Bronchial epithelial cell (primary cell): ENCODE data around the gene SBDS. TPM values are rescaled to one million over a fixed set of nuclear protein-coding genes. Genes with fewer than 3 reads are reported as not detected.

Experiments
- DNase-seq: peaks from one replicate; pipeline ENCODE4 v3.0.0-alpha.2; 2010; ENCODE audit warnings: low read depth
- FAIRE-seq: peaks from 2 replicates; lab custom pipeline; 2011; peaks lifted over from hg19 to GRCh38; lab: Jason Lieb, UNC
- H3K27me3 ChIP-seq: 2 replicates; pipeline ENCODE4 v1.5.1; 2011; ENCODE audit warnings: low read length; ENCODE audit not compliant: control insufficient read depth, insufficient read depth
- H3K36me3 ChIP-seq: 2 replicates; pipeline ENCODE4 v1.5.1; 2011; ENCODE audit warnings: low read length; ENCODE audit not compliant: control insufficient read depth, insufficient read depth
- H3K4me3 ChIP-seq: 2 replicates; pipeline ENCODE4 v1.5.1; 2011; ENCODE audit warnings: mild to moderate bottlenecking, low read depth, low read length, control low read depth
- total RNA-seq: library from RNA; depleted of rRNA; stranded (reverse); fragments of >200 nt; gene quantifications from 2 replicates; pipeline ENCODE4 v1.2.1, GENCODE V29; 2014
- TF ChIP-seq, protein P1 (sequence below): IDR thresholded peaks from 2 replicates; pipeline ENCODE4 v1.5.1; 2011; ENCODE audit warnings: mild to moderate bottlenecking, moderate library complexity, low read length, control low read depth, inconsistent platforms; ENCODE audit not compliant: insufficient read depth, severe bottlenecking

Gene SBDS
- total RNA-seq, 1 donor from 2014 or later, result 108 TPM

DNA sequence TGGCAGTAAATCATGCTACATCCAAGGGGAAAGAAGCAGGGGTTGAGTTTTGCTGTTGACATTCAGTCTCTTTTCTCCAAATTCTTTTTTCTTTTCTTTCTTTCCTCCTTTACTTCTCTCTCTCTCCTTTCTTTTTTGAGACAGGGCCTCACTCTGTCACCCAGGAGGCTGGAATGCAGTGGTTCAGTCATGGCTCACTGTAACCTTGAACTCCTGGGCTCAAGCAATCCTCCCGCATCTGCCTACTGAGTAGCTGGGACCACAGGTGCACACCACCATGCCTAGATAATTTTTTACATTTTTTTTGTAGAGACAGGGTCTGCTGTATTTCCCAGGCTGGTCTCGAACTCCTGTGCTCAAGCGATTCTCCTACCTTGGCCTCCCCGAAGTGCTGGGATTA lies 35.2 kb downstream of the SBDS start:
- Histone ChIP-seq H3K4me3 (no peak overlapping the region), H3K36me3 (peaks cover 10% of the 10 kb centered on the region), H3K27me3 (no peaks in the 10 kb centered on the region)
- FAIRE-seq (no peak), DNase-seq (no peak)
- TF ChIP-seq, protein P1, sequence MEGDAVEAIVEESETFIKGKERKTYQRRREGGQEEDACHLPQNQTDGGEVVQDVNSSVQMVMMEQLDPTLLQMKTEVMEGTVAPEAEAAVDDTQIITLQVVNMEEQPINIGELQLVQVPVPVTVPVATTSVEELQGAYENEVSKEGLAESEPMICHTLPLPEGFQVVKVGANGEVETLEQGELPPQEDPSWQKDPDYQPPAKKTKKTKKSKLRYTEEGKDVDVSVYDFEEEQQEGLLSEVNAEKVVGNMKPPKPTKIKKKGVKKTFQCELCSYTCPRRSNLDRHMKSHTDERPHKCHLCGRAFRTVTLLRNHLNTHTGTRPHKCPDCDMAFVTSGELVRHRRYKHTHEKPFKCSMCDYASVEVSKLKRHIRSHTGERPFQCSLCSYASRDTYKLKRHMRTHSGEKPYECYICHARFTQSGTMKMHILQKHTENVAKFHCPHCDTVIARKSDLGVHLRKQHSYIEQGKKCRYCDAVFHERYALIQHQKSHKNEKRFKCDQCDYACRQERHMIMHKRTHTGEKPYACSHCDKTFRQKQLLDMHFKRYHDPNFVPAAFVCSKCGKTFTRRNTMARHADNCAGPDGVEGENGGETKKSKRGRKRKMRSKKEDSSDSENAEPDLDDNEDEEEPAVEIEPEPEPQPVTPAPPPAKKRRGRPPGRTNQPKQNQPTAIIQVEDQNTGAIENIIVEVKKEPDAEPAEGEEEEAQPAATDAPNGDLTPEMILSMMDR, result no peak

DNA sequence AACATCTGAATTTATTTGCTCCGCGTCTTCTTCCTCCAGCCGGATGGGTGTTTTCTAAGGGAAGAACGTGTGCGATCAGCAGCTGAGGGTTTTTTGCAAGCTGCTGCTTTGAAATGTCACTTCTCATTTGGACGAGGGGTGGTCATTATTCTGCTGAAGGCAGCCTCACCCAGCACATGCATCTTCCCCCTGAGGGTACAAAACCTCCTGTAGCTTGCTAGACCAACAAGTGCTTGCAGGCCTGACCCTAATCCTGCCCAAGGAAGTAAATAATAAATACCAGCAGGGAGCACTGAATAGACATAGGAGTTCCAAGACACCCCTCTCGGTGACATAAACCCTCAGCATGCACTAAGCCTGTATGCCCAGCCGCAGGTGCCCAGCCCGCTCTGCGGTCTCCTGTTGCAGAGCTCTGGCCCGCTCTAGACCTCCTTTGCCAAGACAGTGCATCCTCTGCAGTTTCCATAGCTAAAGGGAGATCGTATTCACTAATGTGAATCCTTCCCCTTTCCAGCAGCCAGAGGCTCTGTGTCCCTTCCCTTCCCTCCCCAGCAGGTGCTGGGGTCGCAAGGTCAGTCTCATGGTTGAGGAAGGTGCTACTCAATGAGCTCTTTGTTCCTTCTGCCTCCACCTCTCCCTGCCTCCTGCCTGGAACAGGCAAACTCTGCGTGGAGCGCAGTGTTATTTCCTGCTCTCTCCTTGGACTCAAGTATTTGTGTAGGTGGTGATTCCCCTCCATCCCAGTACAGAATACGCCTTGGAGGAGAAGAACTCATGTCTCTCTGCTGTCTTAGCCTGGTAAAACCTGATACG lies 36.6 kb downstream of the SBDS start:
- peaks cover 11% of the 10 kb centered on the region for H3K36me3 ChIP-seq
- TF ChIP-seq, protein P1, result no peak
- no peak for DNase-seq
- no peak overlapping the region for H3K4me3 ChIP-seq
- H3K27me3 ChIP-seq, result no peaks in the 10 kb centered on the region
- no peak for FAIRE-seq

DNA sequence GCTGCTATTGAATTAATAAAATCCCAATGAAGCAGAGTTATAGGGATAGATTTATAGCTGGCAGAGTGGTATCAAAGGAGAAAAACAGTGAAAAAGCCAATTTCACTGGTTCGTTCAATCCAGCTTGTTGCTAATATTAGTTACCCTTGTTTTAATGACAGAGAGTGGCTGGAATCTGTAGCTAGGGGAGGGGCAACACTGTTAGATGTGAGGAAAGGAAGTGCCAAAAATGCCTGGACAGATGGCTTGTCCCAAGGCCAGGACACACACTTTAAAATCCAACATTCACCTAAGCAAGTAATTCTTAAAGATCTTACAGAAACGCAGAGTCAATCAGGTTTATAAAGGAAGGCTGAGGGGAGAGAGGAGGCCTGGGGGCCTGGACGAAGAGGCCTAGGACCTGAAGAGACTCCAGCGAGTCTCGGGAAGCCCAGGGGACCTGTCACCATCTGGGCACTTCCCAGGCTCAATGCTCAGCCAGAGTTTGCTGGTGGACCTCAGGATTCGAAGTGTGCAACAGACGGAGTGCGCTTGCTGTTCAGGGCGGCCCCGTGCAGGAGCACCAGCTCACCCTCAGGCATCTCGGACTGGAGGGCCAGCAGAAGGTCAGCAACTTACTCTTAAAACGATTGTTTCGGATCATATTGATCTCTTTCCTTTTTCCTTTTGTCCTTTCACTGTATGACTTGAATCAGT lies 37.6 kb downstream of the SBDS start:
- TF ChIP-seq, protein P1, result no peak
- Histone ChIP-seq H3K27me3 (no peaks in the 10 kb centered on the region), H3K4me3 (no peak overlapping the region), H3K36me3 (peaks cover 16% of the 10 kb centered on the region)
- DNase-seq (no peak), FAIRE-seq (no peak)

DNA sequence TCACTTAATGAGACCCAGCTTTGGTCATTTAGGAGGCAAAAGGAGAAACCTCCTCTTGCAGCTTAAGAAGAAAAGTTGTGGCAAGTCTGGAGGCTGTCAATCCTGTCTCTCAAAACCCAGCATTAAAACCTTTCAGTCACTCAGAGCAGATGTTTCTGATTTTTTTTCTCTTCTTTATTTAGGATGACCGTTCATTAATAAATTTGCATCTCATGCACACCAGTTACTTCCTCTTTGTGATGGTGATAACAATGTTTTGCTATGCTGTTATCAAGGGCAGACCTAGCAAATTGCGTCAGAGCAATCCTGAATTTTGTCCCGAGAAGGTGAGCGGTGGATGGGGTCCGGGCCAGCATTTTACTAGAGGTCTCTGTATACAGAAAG lies 42.4 kb downstream of the SBDS start:
- no peak overlapping the region for H3K4me3 ChIP-seq
- H3K36me3 ChIP-seq, result peaks cover 15% of the 10 kb centered on the region
- DNase-seq (no peak), FAIRE-seq (no peak)
- TF ChIP-seq, protein P1, result no peak
- H3K27me3 ChIP-seq, result no peaks in the 10 kb centered on the region

DNA sequence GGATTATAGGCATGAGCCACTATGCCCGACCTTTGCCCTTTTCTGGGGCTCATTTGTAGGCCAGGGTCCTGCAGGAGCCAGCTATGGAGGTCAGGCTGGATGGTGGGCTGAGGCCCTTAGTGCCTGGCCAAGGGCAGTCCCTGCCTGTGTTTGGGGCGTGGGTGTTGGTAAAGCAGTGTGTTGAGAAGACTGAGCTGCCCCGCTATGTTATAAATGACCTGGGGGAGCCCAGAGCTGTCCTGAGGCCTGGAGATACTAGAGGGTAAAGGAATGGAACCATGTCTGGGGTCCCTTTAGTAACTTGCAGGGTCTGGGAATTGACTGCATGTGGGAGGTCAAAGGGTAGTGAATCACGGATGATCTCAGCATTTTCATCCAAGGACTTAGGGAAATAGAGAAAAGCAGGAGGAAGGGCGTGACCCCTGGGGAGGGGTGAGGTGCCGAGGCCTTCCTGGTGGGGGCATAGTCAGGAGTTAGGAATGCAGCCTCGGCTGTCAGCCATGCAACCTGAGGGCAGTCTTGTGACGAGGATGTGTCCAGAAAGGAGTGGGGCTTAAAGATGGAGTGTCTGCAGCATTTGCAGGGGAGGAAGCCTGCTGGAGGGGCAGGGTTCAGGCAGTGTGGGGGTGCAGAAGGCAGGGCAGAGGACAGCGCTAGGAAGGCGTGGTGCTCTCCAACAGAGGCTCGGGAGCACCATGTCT lies 42.9 kb downstream of the SBDS start:
- TF ChIP-seq, protein P1, result no peak
- Histone ChIP-seq H3K27me3 (no peaks in the 10 kb centered on the region), H3K4me3 (no peak overlapping the region), H3K36me3 (peaks cover 14% of the 10 kb centered on the region)
- FAIRE-seq, result peak; percentile 55
- peak; percentile 87 for DNase-seq
